ENCODE data around the gene TMEM145. TPM values are rescaled to one million over a fixed set of nuclear protein-coding genes. Genes with fewer than 3 reads are reported as not detected.

The TMEM145 gene
- total and polyA plus RNA-seq, 9 of the 15 experiments (the other 6 are each of a cell fraction or from before 2014, with no cell fraction given) = 0.80 to 5.5 (median 1.9) TPM; not detected in 3

DNA sequence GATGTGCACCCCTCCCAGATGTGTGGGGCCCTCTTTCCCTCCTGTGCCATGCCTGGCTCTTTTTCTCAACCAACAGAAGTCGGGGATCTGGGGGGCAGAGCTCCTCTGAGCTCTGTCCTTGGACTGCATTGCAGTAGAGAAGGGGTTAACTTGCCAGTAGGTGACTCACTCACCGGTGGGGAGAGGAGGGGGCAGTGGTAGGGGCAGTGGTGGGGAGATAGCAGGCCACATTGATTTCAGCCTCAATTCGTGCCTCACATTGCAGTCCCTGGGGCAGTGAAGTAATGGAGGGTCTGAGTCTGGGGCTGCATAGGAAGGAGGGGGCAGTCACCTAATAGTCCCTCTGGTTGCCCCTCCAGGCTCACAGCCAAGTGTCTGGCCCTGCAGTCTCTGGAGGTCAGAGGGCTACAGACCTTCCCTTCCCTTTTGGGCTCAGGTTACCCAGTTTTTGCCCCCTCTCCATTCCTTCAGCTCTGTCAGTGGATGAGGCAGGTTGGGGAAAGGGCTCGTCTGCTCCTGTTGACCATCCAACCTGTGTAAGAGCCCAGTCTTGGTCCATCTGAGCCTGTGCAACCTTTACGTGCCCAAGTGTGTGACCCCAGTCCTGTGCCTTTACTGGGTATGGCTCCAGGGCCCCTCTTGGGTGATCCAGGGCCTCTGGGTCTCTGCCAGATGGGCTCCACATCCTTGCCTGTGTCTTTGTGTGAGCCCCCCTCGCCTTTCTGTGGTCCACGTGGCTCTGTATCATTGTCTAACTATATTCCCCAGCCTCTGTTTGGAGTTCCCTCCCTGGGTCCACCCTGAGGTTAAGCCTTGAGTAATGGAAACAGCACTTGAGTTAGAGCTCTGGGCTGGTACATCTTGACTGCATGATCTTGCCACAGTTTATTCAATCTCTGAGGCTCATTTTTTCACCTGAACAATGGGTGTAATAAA lies 31.0 kb upstream of the TMEM145 start (continued):
- TF ChIP-seq SMARCA4 (IDR thresholded peaks at IDR 0.05) (peak; percentile 63; the same call in 1 of the 2 replicates), ATF3 (IDR thresholded peaks at IDR 0.05) (peak; percentile 94), ATF3 (CRISPR knock-in tag; conservative IDR thresholded peaks at IDR 0.05) (no peak), NEUROD1 (IDR thresholded peaks at IDR 0.05; ENCODE audit: borderline replicate concordance, low read depth, low read length, partially characterized antibody) (peak; percentile 24), RNF219 (CRISPR knock-in tag; IDR thresholded peaks at IDR 0.05) (no peak), RAD51 (IDR thresholded peaks at IDR 0.05; ENCODE audit: borderline replicate concordance, low read depth) (no peak), ELF4 (CRISPR knock-in tag; IDR thresholded peaks at IDR 0.05) (no peak), RBBP5 (IDR thresholded peaks at IDR 0.05; ENCODE audit: borderline replicate concordance, insufficient read depth, low read length, poor library complexity, severe bottlenecking) (no peak), GATAD2A (IDR thresholded peaks at IDR 0.05) (peak; percentile 50; the same call in 1 of the 2 replicates), FOS (IDR thresholded peaks at IDR 0.05; ENCODE audit: extremely low read depth, insufficient read length) (peak; percentile 37), PRDM10 (IDR thresholded peaks at IDR 0.05; ENCODE audit: partially characterized antibody) (peak; percentile 32), ADNP (tag; IDR thresholded peaks at IDR 0.05) (no peak), HDAC1 (IDR thresholded peaks at IDR 0.05) (0 out of 4 replicates have a peak, but pooled peaks of 1 of the 2 experiments have one; percentile 42), POLR2A (conservative IDR thresholded peaks at IDR 0.05) (peak; percentile 40; the same call in 1 of the 2 replicates), FOXJ3 (CRISPR knock-in tag; IDR thresholded peaks at IDR 0.05) (no peak)
- TF ChIP-seq, protein P1, sequence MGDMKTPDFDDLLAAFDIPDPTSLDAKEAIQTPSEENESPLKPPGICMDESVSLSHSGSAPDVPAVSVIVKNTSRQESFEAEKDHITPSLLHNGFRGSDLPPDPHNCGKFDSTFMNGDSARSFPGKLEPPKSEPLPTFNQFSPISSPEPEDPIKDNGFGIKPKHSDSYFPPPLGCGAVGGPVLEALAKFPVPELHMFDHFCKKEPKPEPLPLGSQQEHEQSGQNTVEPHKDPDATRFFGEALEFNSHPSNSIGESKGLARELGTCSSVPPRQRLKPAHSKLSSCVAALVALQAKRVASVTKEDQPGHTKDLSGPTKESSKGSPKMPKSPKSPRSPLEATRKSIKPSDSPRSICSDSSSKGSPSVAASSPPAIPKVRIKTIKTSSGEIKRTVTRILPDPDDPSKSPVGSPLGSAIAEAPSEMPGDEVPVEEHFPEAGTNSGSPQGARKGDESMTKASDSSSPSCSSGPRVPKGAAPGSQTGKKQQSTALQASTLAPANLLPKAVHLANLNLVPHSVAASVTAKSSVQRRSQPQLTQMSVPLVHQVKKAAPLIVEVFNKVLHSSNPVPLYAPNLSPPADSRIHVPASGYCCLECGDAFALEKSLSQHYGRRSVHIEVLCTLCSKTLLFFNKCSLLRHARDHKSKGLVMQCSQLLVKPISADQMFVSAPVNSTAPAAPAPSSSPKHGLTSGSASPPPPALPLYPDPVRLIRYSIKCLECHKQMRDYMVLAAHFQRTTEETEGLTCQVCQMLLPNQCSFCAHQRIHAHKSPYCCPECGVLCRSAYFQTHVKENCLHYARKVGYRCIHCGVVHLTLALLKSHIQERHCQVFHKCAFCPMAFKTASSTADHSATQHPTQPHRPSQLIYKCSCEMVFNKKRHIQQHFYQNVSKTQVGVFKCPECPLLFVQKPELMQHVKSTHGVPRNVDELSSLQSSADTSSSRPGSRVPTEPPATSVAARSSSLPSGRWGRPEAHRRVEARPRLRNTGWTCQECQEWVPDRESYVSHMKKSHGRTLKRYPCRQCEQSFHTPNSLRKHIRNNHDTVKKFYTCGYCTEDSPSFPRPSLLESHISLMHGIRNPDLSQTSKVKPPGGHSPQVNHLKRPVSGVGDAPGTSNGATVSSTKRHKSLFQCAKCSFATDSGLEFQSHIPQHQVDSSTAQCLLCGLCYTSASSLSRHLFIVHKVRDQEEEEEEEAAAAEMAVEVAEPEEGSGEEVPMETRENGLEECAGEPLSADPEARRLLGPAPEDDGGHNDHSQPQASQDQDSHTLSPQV (IDR thresholded peaks at IDR 0.05) = peak; percentile 35

All from K562 (cell line).